Neural progenitor cell (in vitro differentiated cells): ENCODE data around the gene BPIFB4. TPM values are rescaled to one million over a fixed set of nuclear protein-coding genes. Genes with fewer than 3 reads are reported as not detected.

Experiments used
- DNase-seq: peaks from one replicate; pipeline ENCODE4 v3.0.0-alpha.2; 2016; ENCODE audit warnings: low spot score
- H2AFZ ChIP-seq: fragments of 200-600 bp; sonication (generic); replicated peaks from 2 replicates; pipeline ENCODE4 v1.6.1; 2016; ENCODE audit warnings: antibody characterized with exemption
- H3F3A ChIP-seq: fragments of 200-600 bp; sonication (generic); 2 replicates; pipeline ENCODE4 v1.6.1; 2016; ENCODE audit warnings: antibody characterized with exemption, low read depth
- H3K27ac ChIP-seq: fragments of 200-600 bp; sonication (generic); 2 replicates; pipeline ENCODE4 v1.5.1; 2016; ENCODE audit warnings: mild to moderate bottlenecking
- H3K27me3 ChIP-seq: fragments of 200-600 bp; sonication (generic); 2 replicates; pipeline ENCODE4 v1.6.1; 2016; ENCODE audit warnings: mild to moderate bottlenecking, moderate library complexity
- H3K36me3 ChIP-seq: fragments of 200-600 bp; sonication (generic); 2 replicates; pipeline ENCODE4 v1.5.1; 2016
- H3K4me1 ChIP-seq: fragments of 200-600 bp; sonication (generic); 2 replicates; pipeline ENCODE4 v1.6.1; 2016; ENCODE audit warnings: mixed run types
- H3K4me2 ChIP-seq: fragments of 200-600 bp; sonication (generic); 2 replicates; pipeline ENCODE4 v1.6.1; 2016
- H3K4me3 ChIP-seq: fragments of 200-600 bp; sonication (generic); 2 replicates; pipeline ENCODE4 v1.5.1; 2016
- H3K79me2 ChIP-seq: fragments of 200-600 bp; sonication (generic); 2 replicates; pipeline ENCODE4 v1.6.1; 2016; ENCODE audit warnings: low read depth
- H3K9ac ChIP-seq: fragments of 200-600 bp; sonication (generic); 2 replicates; pipeline ENCODE4 v1.6.1; 2016
- H3K9me3 ChIP-seq: fragments of 200-600 bp; sonication (generic); 2 replicates; pipeline ENCODE4 v1.5.1; 2016; ENCODE audit warnings: low read depth
- H4K20me1 ChIP-seq: fragments of 200-600 bp; sonication (generic); 2 replicates; pipeline ENCODE4 v1.6.1; 2016; ENCODE audit warnings: low read depth
- H3K27ac Mint-ChIP-seq: 3 replicates; pipeline ENCODE4 v1.8.0; 2021; ENCODE audit warnings: mixed read lengths
- H3K27me3 Mint-ChIP-seq: 2 replicates; pipeline ENCODE4 v1.8.0; 2022; ENCODE audit warnings: low read depth, mild to moderate bottlenecking, inconsistent platforms, moderate library complexity, mixed read lengths; ENCODE audit not compliant: insufficient read depth
- H3K36me3 Mint-ChIP-seq: 3 replicates; pipeline ENCODE4 v1.8.0; 2021; ENCODE audit warnings: mixed read lengths
- H3K4me1 Mint-ChIP-seq: 3 replicates; pipeline ENCODE4 v1.8.0; 2021; ENCODE audit warnings: mixed read lengths
- H3K4me3 Mint-ChIP-seq: 3 replicates; pipeline ENCODE4 v1.8.0; 2021; ENCODE audit warnings: mild to moderate bottlenecking, moderate library complexity, mixed read lengths
- H3K9me3 Mint-ChIP-seq: 3 replicates; pipeline ENCODE4 v1.8.0; 2020; ENCODE audit warnings: mixed read lengths
- CTCF ChIP-seq: fragments of 200-600 bp; sonication (generic); IDR thresholded peaks from 2 replicates; pipeline ENCODE4 v1.5.1; 2017; ENCODE audit warnings: antibody characterized with exemption, mild to moderate bottlenecking
- EZH2 ChIP-seq: fragments of 200-600 bp; sonication (generic); IDR thresholded peaks from 2 replicates; pipeline ENCODE4 v1.6.1; 2017; ENCODE audit warnings: antibody characterized with exemption, mild to moderate bottlenecking, moderate library complexity
- EZH2phosphoT487 ChIP-seq: fragments of 200-600 bp; sonication (generic); IDR thresholded peaks from 2 replicates; pipeline ENCODE4 v1.6.1; 2017; ENCODE audit warnings: antibody characterized with exemption
- total RNA-seq: library from RNA; depleted of rRNA; stranded (reverse); fragments of >200 nt; gene quantifications from 2 replicates; pipeline ENCODE4 v1.2.3, GENCODE V29; 2015; ENCODE audit warnings: low replicate concordance

BPIFB4 gene
- total RNA-seq, 1 donor from 2014 or later: not detected

GRCh38 chr20:33084722-33085121 lies 5.3 kb downstream of the BPIFB4 start:
- TF ChIP-seq CTCF (no peak), EZH2phosphoT487 (no peak), EZH2 (no peak)
- Histone ChIP-seq H3K27ac (no peak overlapping the region), H3K79me2 (no peaks in the 10 kb centered on the region), H2AFZ (no peak overlapping the region), H3K36me3 (no peaks in the 10 kb centered on the region), H3K4me2 (no peak overlapping the region), H3F3A (no peaks in the 10 kb centered on the region), H3K4me3 (no peak overlapping the region), H3K4me1 (no peaks in the 10 kb centered on the region), H3K9me3 (no peaks in the 10 kb centered on the region), H3K27me3 (no peaks in the 10 kb centered on the region), H4K20me1 (no peaks in the 10 kb centered on the region), H3K9ac (no peak overlapping the region)
- Mint-ChIP-seq H3K27ac (no peak overlapping the region), H3K9me3 (no peaks in the 10 kb centered on the region), H3K36me3 (no peaks in the 10 kb centered on the region), H3K4me3 (no peak overlapping the region), H3K27me3 (peaks cover 7% of the 10 kb centered on the region), H3K4me1 (peaks cover 2% of the 10 kb centered on the region)
- DNase-seq: no peak

- H3K9ac ChIP-seq: no peak overlapping the region
Observed at GRCh38 chr20:33086052-33086722, 6.7 kb downstream of the BPIFB4 start.

GRCh38 chr20:33091147-33091546 lies 11.7 kb downstream of the BPIFB4 start:
- Mint-ChIP-seq H3K9me3 (no peaks in the 10 kb centered on the region), H3K27ac (no peak overlapping the region), H3K27me3 (peaks cover 8% of the 10 kb centered on the region), H3K4me1 (no peaks in the 10 kb centered on the region), H3K36me3 (no peaks in the 10 kb centered on the region), H3K4me3 (no peak overlapping the region)
- no peak overlapping the region for H3K9ac ChIP-seq
- no peaks in the 10 kb centered on the region for H3K36me3 ChIP-seq
- TF ChIP-seq CTCF (no peak), EZH2phosphoT487 (no peak)
- H4K20me1 ChIP-seq: no peaks in the 10 kb centered on the region
- no peak overlapping the region for H3K4me2 ChIP-seq
- H3K27me3 ChIP-seq: no peaks in the 10 kb centered on the region
- H3K27ac ChIP-seq: no peak overlapping the region
- H3F3A ChIP-seq: no peaks in the 10 kb centered on the region
- no peak overlapping the region for H2AFZ ChIP-seq
- DNase-seq: no peak
- no peaks in the 10 kb centered on the region for H3K9me3 ChIP-seq
- no peaks in the 10 kb centered on the region for H3K79me2 ChIP-seq
- no peak overlapping the region for H3K4me3 ChIP-seq
- no peaks in the 10 kb centered on the region for H3K4me1 ChIP-seq

More at GRCh38 chr20:33086052-33086722, 6.7 kb downstream of the BPIFB4 start:
- TF ChIP-seq EZH2 (no peak), CTCF (no peak), EZH2phosphoT487 (no peak)
- Mint-ChIP-seq H3K4me1 (peaks cover 2% of the 10 kb centered on the region), H3K9me3 (no peaks in the 10 kb centered on the region), H3K27me3 (peaks cover 5% of the 10 kb centered on the region), H3K36me3 (no peaks in the 10 kb centered on the region), H3K4me3 (no peak overlapping the region), H3K27ac (no peak overlapping the region)
- Histone ChIP-seq H3F3A (no peaks in the 10 kb centered on the region), H3K79me2 (no peaks in the 10 kb centered on the region), H3K27ac (no peak overlapping the region), H3K4me3 (no peak overlapping the region), H3K4me1 (no peaks in the 10 kb centered on the region), H3K27me3 (no peaks in the 10 kb centered on the region), H3K9me3 (no peaks in the 10 kb centered on the region), H4K20me1 (no peaks in the 10 kb centered on the region), H3K36me3 (no peaks in the 10 kb centered on the region), H2AFZ (no peak overlapping the region), H3K4me2 (no peak overlapping the region)
- no peak for DNase-seq
